Testis (tissue), 3 donors: ENCODE results near the gene TMEM92. TPM values are rescaled to one million over a fixed set of nuclear protein-coding genes. Genes with fewer than 3 reads are reported as not detected.

Experiments
- DNase-seq: peaks from one replicate; pipeline ENCODE4 v3.0.0-alpha.2; 2019
- H3K27ac ChIP-seq, 2 donors: fragments of 200-600 bp; sonication (generic); one replicate each; pipeline ENCODE4 v1.5.1; 2019
- H3K27me3 ChIP-seq: fragments of 200-600 bp; sonication (generic); one replicate; pipeline ENCODE4 v1.5.1; 2019
- H3K36me3 ChIP-seq: fragments of 200-600 bp; sonication (generic); one replicate; pipeline ENCODE4 v1.5.1; 2017; ENCODE audit warnings: low read depth; ENCODE audit errors: missing control alignments
- H3K4me1 ChIP-seq: fragments of 200-600 bp; sonication (generic); one replicate; pipeline ENCODE4 v1.5.1; 2019
- H3K4me3 ChIP-seq, 2 donors: fragments of 200-600 bp; sonication (generic); one replicate each; pipeline ENCODE4 v1.5.1; 2017 to 2019
- H3K9me3 ChIP-seq: fragments of 200-600 bp; sonication (generic); one replicate; pipeline ENCODE4 v1.5.1; 2017
- POLR2A ChIP-seq: fragments of 450-650 bp; IDR thresholded peaks from one replicate; pipeline ENCODE4 v1.6.1; 2017; ENCODE audit warnings: antibody characterized with exemption, mild to moderate bottlenecking, moderate library complexity
- WGBS, 2 donors: methylation state at CpG; one replicate each; pipeline ENCODE4 v1.1.5; 2018; 5-methylcytosine and 5-hydroxymethylcytosine counted together
- intact Hi-C: fragments of 100-400 bp; cut with DNase I; formaldehyde crosslinking; loops from one replicate; pipeline ENCODE4 v1.15.1; 2023; ENCODE audit warnings: low total_unique reads
- polyA plus RNA-seq: library from polyadenylated mRNA; stranded (reverse); fragments of 350-450 nt; fragmentation: Illumina TruSeq; extraction: RNeasy Lipid Tissue Mini Kit (QIAGEN cat#74804); gene quantifications from one replicate; pipeline ENCODE4 v1.2.3, GENCODE V29; 2014; ENCODE audit warnings: low read depth, low replicate concordance; ENCODE audit not compliant: insufficient read depth
- total RNA-seq, 2 donors: library from RNA; depleted of rRNA; stranded (reverse); fragments of >200 nt; gene quantifications; one replicate each; pipeline ENCODE4 v1.2.3, GENCODE V29; 2016
- TF ChIP-seq, protein P1 (sequence below), 3 experiments: fragments of 450-650 bp in 2 of 3; fragments of 200-600 bp in 1 of 3; sonication (generic) in 1 of 3; IDR thresholded peaks; one replicate each; pipeline ENCODE4 v1.5.1; 2016 to 2019; ENCODE audit warnings: antibody characterized with exemption in 3 of 3, mild to moderate bottlenecking in 2 of 3, moderate library complexity in 1 of 3

Gene TMEM92
- total and polyA plus RNA-seq, 3 donors from 2014 or later = 0.44 to 1.5 (median 0.93) TPM

DNA sequence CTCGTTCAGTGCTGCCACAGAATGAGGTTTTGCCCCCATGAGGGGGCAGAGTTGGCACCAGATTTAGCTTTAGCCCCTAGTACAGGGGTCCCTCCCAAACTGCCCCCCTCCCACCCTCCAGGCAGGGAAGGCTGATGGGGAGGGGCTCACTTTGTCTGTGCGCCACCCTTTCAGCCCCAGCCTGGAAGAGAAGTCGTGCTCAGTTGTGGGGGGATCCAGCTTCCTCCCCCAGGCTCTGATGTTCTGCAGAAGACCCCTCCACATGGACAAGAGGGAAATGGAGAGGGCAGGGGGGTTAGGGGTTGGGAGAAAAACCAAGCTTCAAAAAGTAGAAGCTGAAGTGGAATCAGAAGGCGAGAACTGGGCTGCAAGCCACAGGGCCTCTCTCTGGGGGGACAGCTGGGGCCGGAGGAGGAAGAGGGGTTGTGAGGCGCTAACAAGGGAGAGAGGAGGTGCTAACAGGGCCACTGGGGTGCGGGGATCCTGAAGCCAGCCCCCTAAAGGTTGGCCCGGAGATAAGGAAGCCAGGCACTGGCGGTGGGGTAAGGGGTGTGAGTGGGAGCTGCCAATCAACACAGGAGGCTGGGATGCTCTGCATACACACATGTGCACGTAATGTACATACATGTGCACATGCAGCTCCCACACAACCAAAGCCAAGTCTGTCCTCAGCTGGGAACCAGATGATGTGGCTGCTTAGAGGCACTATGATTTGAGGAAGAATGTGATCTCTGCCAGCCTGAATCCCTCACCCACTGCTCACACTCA lies 7.0 kb upstream of the TMEM92 start:
- no peaks in the 10 kb centered on the region for H3K9me3 ChIP-seq
- no peak overlapping the region for H3K4me3 ChIP-seq
- TF ChIP-seq, protein P1, sequence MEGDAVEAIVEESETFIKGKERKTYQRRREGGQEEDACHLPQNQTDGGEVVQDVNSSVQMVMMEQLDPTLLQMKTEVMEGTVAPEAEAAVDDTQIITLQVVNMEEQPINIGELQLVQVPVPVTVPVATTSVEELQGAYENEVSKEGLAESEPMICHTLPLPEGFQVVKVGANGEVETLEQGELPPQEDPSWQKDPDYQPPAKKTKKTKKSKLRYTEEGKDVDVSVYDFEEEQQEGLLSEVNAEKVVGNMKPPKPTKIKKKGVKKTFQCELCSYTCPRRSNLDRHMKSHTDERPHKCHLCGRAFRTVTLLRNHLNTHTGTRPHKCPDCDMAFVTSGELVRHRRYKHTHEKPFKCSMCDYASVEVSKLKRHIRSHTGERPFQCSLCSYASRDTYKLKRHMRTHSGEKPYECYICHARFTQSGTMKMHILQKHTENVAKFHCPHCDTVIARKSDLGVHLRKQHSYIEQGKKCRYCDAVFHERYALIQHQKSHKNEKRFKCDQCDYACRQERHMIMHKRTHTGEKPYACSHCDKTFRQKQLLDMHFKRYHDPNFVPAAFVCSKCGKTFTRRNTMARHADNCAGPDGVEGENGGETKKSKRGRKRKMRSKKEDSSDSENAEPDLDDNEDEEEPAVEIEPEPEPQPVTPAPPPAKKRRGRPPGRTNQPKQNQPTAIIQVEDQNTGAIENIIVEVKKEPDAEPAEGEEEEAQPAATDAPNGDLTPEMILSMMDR (IDR thresholded peaks at IDR 0.05) = no peak
- no peak for TF ChIP-seq POLR2A
- no peaks in the 10 kb centered on the region for H3K27me3 ChIP-seq
- H3K36me3 ChIP-seq = no peaks in the 10 kb centered on the region
- intact Hi-C loops = no loop called here
- H3K27ac ChIP-seq = peak overlapping the region; percentile 44 to 56
- H3K4me1 ChIP-seq = peaks cover 46% of the 10 kb centered on the region
- peak; percentile 40 for DNase-seq
- 48 to 53% methylated on average over 9 to 10 of the region's 10 CpGs for WGBS, 2 donors

DNA sequence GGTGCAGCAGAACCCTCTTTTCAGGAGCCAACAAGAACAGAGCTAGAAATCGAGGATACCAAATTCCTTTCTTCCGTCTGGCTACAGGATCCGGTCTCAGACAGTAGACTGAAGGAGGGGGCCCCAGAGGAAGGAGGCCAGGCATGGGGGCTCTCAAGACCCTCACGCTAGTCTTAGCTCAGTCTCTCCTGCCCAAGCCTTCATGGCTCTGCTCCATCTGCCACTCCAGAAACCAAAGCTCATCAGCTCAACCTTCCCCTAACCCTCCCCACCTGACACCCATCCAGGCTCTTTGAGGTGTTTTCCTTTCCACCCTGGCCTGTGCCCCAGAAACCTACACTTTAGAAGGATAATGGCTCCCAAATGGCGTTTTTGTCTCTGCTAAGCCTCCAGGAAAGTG lies 6.2 kb upstream of the TMEM92 start:
- H3K27ac ChIP-seq = peak overlapping the region in 1 of 2 donors; percentile 5
- H3K9me3 ChIP-seq = no peaks in the 10 kb centered on the region
- no peaks in the 10 kb centered on the region for H3K27me3 ChIP-seq
- TF ChIP-seq, protein P1 (IDR thresholded peaks at IDR 0.05) = no peak
- no peak for TF ChIP-seq POLR2A
- no peak overlapping the region for H3K4me3 ChIP-seq
- H3K36me3 ChIP-seq = no peaks in the 10 kb centered on the region
- intact Hi-C loops = no loop called here
- peaks cover 47% of the 10 kb centered on the region for H3K4me1 ChIP-seq
- 65 to 67% methylated on average over 5 of the region's 5 CpGs for whole genome bisulfite sequencing, 2 donors
- no peak for DNase-seq

DNA sequence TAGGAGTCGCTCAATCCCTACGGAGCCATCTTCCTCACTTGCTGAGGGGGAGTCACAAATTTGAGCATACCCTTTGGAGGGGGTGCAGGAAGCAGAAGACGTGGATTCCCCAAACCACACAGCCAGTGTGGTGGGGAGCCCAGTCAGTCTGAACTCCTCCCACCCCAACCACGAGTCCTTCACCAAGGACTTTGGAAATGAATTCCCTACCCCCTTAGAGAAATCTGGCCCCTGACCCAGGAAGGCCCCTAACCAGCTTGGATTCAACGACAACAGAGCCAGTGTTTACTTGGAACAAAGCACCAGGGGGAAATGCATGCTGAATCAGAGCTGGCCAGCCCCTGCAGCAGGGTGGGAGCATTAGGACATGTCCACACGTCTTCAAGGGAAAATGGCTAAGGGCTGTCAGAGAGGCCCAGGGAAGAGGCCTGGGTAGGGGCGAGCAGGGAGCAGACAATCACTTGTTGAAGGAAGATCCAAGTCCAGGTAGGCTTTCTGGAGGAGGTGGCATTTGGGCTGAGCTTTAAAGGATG lies 5.5 kb upstream of the TMEM92 start:
- WGBS, 2 donors = 74 to 77% methylated on average over 7 of the region's 7 CpGs
- Histone ChIP-seq H3K36me3 (no peaks in the 10 kb centered on the region), H3K4me1 (peaks cover 40% of the 10 kb centered on the region), H3K27me3 (no peaks in the 10 kb centered on the region), H3K4me3 (no peak overlapping the region), H3K27ac (no peak overlapping the region), H3K9me3 (no peaks in the 10 kb centered on the region)
- no peak for DNase-seq
- TF ChIP-seq POLR2A = no peak
- TF ChIP-seq, protein P1 (IDR thresholded peaks at IDR 0.05) = no peak
- intact Hi-C loops = no loop called here

DNA sequence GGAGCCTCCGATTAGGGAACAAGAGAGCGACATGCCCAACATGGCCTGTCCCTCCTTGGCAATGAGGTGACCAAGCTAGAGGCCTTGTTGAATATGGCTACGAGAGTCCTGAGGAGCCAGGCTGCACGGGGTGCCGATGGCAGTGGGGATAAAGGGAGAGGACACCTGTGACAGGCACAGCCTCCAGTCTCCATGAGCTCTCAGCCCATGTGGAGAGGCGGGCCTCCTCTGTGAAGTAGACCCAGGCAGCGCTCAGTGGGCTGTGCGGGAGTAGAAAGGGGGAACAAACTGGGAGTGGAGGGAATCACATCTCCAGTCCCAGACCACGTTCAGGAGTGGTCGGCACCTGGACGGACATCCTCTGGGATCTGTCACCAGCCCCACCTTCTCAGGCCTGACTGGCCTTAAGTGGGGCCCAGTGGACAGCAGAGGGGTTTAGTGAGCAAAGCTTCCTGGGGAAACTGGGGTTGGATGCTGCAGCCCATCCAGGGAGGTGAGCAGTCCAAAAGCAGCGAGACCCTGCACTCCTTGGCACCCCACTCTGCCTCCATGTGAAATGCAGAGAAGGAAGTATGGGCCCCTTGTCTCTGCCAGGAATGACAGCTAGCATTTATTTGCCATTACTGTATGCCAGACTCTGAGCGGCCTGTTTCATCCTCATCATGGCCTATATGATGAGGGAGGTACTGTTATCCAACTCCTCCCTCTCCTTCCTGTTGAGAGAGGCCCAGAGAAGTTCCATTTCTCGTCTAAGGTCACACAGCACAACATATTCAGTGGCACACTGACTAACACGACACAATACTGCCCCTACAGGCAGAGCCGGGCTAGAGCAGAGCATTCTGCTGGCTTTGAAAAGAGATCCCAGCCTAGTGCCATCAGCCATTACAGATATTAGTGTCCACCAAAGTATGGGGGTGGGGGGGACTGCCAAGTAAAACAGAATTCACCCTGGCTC lies 4.5 kb upstream of the TMEM92 start:
- 73% methylated on average over 15 to 16 of the region's 16 CpGs for WGBS, 2 donors
- DNase-seq = peak; percentile 87
- Histone ChIP-seq H3K27me3 (no peaks in the 10 kb centered on the region), H3K27ac (peak overlapping the region; percentile 48 to 77), H3K36me3 (no peaks in the 10 kb centered on the region), H3K4me1 (peaks cover 32% of the 10 kb centered on the region), H3K9me3 (no peaks in the 10 kb centered on the region), H3K4me3 (no peak overlapping the region)
- TF ChIP-seq, protein P1 (IDR thresholded peaks at IDR 0.05) = peak; percentile 65 to 88 (median 68)
- TF ChIP-seq POLR2A = no peak
- intact Hi-C loops = loop anchor here (5.0 kb wide), 1 partner anchor 67 kb away; the partner anchor contains the start of gene COL1A1
